Keratinocyte (primary cell): ENCODE data around the gene TYRO3.

Experiments
- EZH2 ChIP-seq: IDR thresholded peaks from one replicate; pipeline ENCODE4 v1.6.1; 2012; ENCODE audit warnings: inconsistent platforms, mild to moderate bottlenecking, low read length, moderate library complexity
- TF ChIP-seq, protein P1 (sequence below), 3 experiments: IDR thresholded peaks in 1 of 3; conservative IDR thresholded peaks in 1 of 3; optimal IDR thresholded peaks in 1 of 3; 2 replicates in 2 of 3; 3 replicates in 1 of 3; pipeline versions ENCODE3 to v1.5.1; 2011; ENCODE audit warnings: low read length in 3 of 3, mild to moderate bottlenecking in 3 of 3, moderate library complexity in 2 of 3, control low read depth in 1 of 3, inconsistent platforms in 1 of 3; ENCODE audit not compliant: insufficient read depth in 2 of 3; ENCODE audit errors: extremely low read depth in 1 of 3

DNA sequence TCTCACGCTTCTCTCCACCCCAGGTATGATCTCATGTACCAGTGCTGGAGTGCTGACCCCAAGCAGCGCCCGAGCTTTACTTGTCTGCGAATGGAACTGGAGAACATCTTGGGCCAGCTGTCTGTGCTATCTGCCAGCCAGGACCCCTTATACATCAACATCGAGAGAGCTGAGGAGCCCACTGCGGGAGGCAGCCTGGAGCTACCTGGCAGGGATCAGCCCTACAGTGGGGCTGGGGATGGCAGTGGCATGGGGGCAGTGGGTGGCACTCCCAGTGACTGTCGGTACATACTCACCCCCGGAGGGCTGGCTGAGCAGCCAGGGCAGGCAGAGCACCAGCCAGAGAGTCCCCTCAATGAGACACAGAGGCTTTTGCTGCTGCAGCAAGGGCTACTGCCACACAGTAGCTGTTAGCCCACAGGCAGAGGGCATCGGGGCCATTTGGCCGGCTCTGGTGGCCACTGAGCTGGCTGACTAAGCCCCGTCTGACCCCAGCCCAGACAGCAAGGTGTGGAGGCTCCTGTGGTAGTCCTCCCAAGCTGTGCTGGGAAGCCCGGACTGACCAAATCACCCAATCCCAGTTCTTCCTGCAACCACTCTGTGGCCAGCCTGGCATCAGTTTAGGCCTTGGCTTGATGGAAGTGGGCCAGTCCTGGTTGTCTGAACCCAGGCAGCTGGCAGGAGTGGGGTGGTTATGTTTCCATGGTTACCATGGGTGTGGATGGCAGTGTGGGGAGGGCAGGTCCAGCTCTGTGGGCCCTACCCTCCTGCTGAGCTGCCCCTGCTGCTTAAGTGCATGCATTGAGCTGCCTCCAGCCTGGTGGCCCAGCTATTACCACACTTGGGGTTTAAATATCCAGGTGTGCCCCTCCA is 19.1 kb downstream of the TYRO3 start:
- TF ChIP-seq, protein P1, sequence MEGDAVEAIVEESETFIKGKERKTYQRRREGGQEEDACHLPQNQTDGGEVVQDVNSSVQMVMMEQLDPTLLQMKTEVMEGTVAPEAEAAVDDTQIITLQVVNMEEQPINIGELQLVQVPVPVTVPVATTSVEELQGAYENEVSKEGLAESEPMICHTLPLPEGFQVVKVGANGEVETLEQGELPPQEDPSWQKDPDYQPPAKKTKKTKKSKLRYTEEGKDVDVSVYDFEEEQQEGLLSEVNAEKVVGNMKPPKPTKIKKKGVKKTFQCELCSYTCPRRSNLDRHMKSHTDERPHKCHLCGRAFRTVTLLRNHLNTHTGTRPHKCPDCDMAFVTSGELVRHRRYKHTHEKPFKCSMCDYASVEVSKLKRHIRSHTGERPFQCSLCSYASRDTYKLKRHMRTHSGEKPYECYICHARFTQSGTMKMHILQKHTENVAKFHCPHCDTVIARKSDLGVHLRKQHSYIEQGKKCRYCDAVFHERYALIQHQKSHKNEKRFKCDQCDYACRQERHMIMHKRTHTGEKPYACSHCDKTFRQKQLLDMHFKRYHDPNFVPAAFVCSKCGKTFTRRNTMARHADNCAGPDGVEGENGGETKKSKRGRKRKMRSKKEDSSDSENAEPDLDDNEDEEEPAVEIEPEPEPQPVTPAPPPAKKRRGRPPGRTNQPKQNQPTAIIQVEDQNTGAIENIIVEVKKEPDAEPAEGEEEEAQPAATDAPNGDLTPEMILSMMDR (optimal IDR thresholded peaks at IDR 0.05 in 1 of 3, IDR thresholded peaks at IDR 0.05 in 1 of 3, conservative IDR thresholded peaks at IDR 0.05 in 1 of 3; ENCODE audit: extremely low read depth in 1 of 3, insufficient read depth in 2 of 3, low read length in 3 of 3), result no peak
- TF ChIP-seq EZH2, result no peak
